Body of pancreas (tissue), 4 donors: ENCODE measurements around the gene SLC9A6. TPM values are rescaled to one million over a fixed set of nuclear protein-coding genes. Genes with fewer than 3 reads are reported as not detected.

Experiments used
- ATAC-seq: fragments of 150-250 bp; one replicate; pipeline ENCODE4 v1.9.1; 2016
- DNase-seq, 4 donors: peaks; one replicate each; pipeline ENCODE4 v3.0.0-alpha.2; 2019
- H3K27ac ChIP-seq, 4 donors: fragments of 200-600 bp; sonication (generic); 1 replicate in 3 of 4; 2 replicates in 1 of 4; pipeline versions ENCODE4 v1.5.1 to v1.6.1; 2016 to 2019; ENCODE audit warnings: mild to moderate bottlenecking in 1 of 4, mixed read lengths in 1 of 4, moderate library complexity in 1 of 4
- H3K27me3 ChIP-seq, 2 donors: fragments of 200-600 bp; sonication (generic); one replicate each; pipeline ENCODE4 v1.6.0; 2016; ENCODE audit warnings: mild to moderate bottlenecking in 1 of 2
- H3K36me3 ChIP-seq, 2 donors: fragments of 200-600 bp; sonication (generic); replicated peaks in 1 of 2; 2 replicates each; pipeline ENCODE4 v1.5.1; 2016; ENCODE audit warnings: low read depth in 2 of 2; ENCODE audit not compliant: insufficient read depth in 1 of 2
- H3K4me1 ChIP-seq: fragments of 200-600 bp; sonication (generic); one replicate; pipeline ENCODE4 v1.6.0; 2016
- H3K4me3 ChIP-seq, 2 donors: fragments of 200-600 bp; sonication (generic); 1 replicate in 1 of 2; 2 replicates in 1 of 2; pipeline ENCODE4 v1.5.1; 2016 to 2019
- H3K9me3 ChIP-seq, 3 donors: fragments of 200-600 bp; sonication (generic); 1 replicate in 2 of 3; 2 replicates in 1 of 3; pipeline ENCODE4 v1.5.1; 2016
- CTCF ChIP-seq, 7 experiments: fragments of 450-650 bp in 4 of 7; fragments of 200-600 bp in 3 of 7; sonication (generic) in 3 of 7; IDR thresholded peaks; one replicate each; pipeline ENCODE4 v1.5.1; 2016 to 2019; ENCODE audit warnings: antibody characterized with exemption in 7 of 7
- POLR2A ChIP-seq, 3 donors: fragments of 450-650 bp; IDR thresholded peaks; one replicate each; pipeline ENCODE4 v1.6.1; 2016; ENCODE audit warnings: antibody characterized with exemption in 3 of 3, mild to moderate bottlenecking in 2 of 3
- WGBS, 2 donors: methylation state at CpG; one replicate each; pipeline ENCODE4 v1.1.5; 2017; 5-methylcytosine and 5-hydroxymethylcytosine counted together
- intact Hi-C: fragments of 100-400 bp; cut with DNase I; formaldehyde crosslinking; loops from one replicate; pipeline ENCODE4 v1.15.1; 2023
- total RNA-seq, 2 donors: library from RNA; depleted of rRNA; stranded (reverse); fragments of >200 nt; gene quantifications; one replicate each; pipeline ENCODE4 v1.1.0, GENCODE V29; 2016

Gene SLC9A6
- total RNA-seq, 2 donors from 2014 or later = 1.6 to 6.2 TPM

GRCh38 chrX:136039485-136039884 lies 54.2 kb downstream of the SLC9A6 start:
- intact Hi-C loops = no loop called here
- no peaks in the 10 kb centered on the region for H3K9me3 ChIP-seq
- no peak overlapping the region for H3K4me3 ChIP-seq
- TF ChIP-seq CTCF (IDR thresholded peaks at IDR 0.05) (no peak), POLR2A (IDR thresholded peaks at IDR 0.05) (no peak)
- no peak for ATAC-seq
- no peaks in the 10 kb centered on the region for H3K4me1 ChIP-seq
- no peaks in the 10 kb centered on the region for H3K36me3 ChIP-seq
- no peaks in the 10 kb centered on the region for H3K27me3 ChIP-seq
- DNase-seq = no peak
- no peak overlapping the region for H3K27ac ChIP-seq

GRCh38 chrX:136039968-136040367 lies 54.7 kb downstream of the SLC9A6 start:
- Histone ChIP-seq H3K4me3 (no peak overlapping the region), H3K27ac (no peak overlapping the region), H3K9me3 (no peaks in the 10 kb centered on the region), H3K4me1 (no peaks in the 10 kb centered on the region), H3K27me3 (no peaks in the 10 kb centered on the region), H3K36me3 (no peaks in the 10 kb centered on the region)
- TF ChIP-seq POLR2A (IDR thresholded peaks at IDR 0.05) = no peak
- no peak for TF ChIP-seq CTCF (IDR thresholded peaks at IDR 0.05)
- intact Hi-C loops = no loop called here
- WGBS, 2 donors = 71 to 93% methylated on average over 3 to 6 of the region's 7 CpGs
- no peak for ATAC-seq
- no peak for DNase-seq

GRCh38 chrX:136041254-136041812 lies 56.1 kb downstream of the SLC9A6 start:
- intact Hi-C loops = no loop called here
- WGBS, 2 donors = 89 to 92% methylated on average over 4 to 6 of the region's 7 CpGs
- ATAC-seq = no peak
- no peak overlapping the region for H3K4me3 ChIP-seq
- H3K4me1 ChIP-seq = no peaks in the 10 kb centered on the region
- no peak overlapping the region for H3K27ac ChIP-seq
- DNase-seq = no peak
- H3K27me3 ChIP-seq = no peaks in the 10 kb centered on the region
- TF ChIP-seq CTCF (IDR thresholded peaks at IDR 0.05) (no peak), POLR2A (IDR thresholded peaks at IDR 0.05) (no peak)
- H3K9me3 ChIP-seq = no peaks in the 10 kb centered on the region
- no peaks in the 10 kb centered on the region for H3K36me3 ChIP-seq

GRCh38 chrX:136045008-136045407 lies 59.8 kb downstream of the SLC9A6 start:
- TF ChIP-seq POLR2A (IDR thresholded peaks at IDR 0.05) = no peak
- no peak for TF ChIP-seq CTCF (IDR thresholded peaks at IDR 0.05)
- Histone ChIP-seq H3K36me3 (no peaks in the 10 kb centered on the region), H3K4me1 (no peaks in the 10 kb centered on the region), H3K27ac (no peak overlapping the region), H3K4me3 (no peak overlapping the region), H3K9me3 (no peaks in the 10 kb centered on the region), H3K27me3 (no peaks in the 10 kb centered on the region)
- 79 to 97% methylated on average over 3 to 5 of the region's 5 CpGs for WGBS, 2 donors
- ATAC-seq (no peak), DNase-seq (no peak)
- intact Hi-C loops = no loop called here

- H3K36me3 ChIP-seq = no peaks in the 10 kb centered on the region
- WGBS, 2 donors = 53 to 57% methylated on average over 12 to 13 of the region's 13 CpGs
- no peaks in the 10 kb centered on the region for H3K4me1 ChIP-seq
- DNase-seq (no peak), ATAC-seq (no peak)
- TF ChIP-seq POLR2A (IDR thresholded peaks at IDR 0.05) (no peak), CTCF (IDR thresholded peaks at IDR 0.05) (no peak)
- intact Hi-C loops = no loop called here
- no peaks in the 10 kb centered on the region for H3K27me3 ChIP-seq
- H3K27ac ChIP-seq = no peak overlapping the region
- H3K4me3 ChIP-seq = no peak overlapping the region
- no peaks in the 10 kb centered on the region for H3K9me3 ChIP-seq
Observed at GRCh38 chrX:136046295-136047015, 61.2 kb downstream of the SLC9A6 start.
